Hematopoietic multipotent progenitor cell treated with erythropoietin and hydrocortisone succinate and interleukin-3 and kit ligand, for 17 days (in vitro differentiated cells): ENCODE measurements around the gene WDR82.

ENCODE experiments used
- DNase-seq: peaks from one replicate; pipeline ENCODE4 v3.0.0-alpha.2; 2015; ENCODE audit warnings: low spot score

The WDR82 gene

DNA sequence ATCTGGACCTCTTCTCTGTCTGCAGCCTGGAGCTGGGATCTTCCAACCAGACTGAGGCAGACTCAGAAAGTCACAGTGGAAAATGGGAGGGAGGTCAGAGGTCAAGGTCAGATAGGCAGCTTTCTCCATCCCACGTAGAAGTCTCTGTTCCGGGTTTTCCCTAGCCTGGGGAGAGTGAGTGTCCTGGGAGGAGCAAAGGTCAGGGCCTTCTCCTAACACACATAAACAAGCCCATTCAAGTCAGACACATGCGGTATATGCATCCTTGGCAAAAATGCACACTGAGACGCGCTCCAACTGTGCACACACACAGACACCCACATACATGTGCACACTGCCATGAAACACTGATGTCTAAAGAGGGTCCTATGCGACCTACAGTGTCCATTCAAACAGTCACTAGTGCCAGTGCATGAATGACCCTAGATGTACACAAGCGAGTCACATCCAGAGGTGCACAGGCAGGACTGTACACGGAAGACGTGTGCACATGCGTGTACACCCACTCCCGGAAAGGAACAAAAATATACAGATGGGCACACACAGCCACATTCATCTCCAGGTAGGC is 40.2 kb downstream of the WDR82 start:
- peak; percentile 18 for DNase-seq

DNA sequence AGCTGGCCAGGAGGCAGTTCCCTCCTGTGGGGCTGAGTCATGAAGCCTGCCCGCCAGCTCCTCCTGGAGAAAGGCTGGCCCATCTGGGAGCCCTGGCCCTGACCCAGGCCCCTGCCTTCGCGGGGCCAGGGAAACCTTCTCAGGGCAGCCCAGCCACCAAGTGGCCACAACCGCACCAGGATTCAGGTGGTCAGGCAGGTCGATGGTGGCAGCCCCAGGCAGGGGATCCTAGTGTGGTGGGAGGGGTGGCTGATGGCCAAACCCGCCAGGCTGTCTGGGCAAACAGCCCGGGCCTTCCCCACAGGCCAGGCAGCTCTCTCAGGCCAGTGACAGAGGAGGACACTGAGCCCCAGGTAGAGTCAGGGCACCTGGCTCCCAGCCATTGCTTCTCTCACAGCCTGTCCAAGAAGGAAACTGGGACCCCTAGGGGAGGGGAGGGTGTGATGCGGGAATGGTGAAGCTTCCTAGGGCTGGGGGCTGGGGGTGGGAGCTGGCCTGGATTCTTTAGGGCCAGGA is 40.7 kb downstream of the WDR82 start:
- DNase-seq: no peak

DNA sequence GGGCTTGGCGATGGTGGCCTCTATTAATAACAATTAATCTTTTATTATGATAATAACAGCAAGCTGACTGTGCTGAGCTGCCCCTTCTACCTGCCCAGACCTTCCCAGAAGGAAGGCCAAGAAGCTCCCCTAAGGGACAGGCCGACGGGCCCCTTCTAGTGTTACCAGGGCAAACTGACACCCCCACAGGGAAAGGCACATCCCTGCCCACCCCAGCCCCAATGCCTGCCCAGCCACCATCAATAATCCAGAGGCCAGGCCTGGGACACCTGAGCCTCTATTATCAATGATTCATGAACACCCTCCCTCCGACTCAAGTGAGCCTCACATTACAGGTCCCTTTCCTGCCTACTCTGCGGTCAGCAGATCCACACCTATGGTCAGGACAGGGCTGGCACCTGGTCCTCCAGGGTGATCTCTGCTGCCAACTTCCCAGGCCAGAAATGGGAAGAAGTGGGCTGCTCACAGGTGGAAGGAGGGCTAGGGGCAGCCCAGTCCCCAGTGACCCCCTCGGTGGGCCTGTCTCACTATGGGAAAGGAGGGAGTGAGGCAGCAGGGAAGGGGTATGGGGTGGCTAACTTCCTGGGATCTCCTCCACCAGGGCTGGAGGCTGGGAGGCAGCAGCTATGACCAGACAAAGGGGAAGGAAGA is 41.3 kb downstream of the WDR82 start:
- no peak for DNase-seq

DNA sequence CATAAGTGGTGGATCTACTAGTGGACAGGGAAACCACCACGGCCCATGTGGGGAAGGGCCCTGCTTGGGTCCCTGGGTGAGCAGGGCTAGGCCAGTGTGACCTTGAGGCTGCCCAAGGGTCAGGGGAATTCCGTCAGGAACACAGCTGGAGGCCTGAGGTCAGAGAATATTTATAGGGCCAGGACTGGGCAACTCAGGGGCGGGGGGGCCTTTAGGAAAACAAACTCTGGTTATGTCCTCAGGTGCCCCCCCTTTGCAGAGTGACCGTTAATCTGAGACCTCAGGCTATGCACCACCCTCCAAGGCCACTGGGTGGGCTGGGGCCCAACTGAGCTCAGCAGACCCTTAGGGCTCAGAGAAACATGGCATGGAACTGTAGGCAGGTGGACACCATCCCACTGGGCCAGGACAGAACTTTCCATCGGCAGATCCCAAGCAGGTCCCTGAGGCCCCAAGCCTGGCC is 42.0 kb downstream of the WDR82 start:
- DNase-seq: no peak

DNA sequence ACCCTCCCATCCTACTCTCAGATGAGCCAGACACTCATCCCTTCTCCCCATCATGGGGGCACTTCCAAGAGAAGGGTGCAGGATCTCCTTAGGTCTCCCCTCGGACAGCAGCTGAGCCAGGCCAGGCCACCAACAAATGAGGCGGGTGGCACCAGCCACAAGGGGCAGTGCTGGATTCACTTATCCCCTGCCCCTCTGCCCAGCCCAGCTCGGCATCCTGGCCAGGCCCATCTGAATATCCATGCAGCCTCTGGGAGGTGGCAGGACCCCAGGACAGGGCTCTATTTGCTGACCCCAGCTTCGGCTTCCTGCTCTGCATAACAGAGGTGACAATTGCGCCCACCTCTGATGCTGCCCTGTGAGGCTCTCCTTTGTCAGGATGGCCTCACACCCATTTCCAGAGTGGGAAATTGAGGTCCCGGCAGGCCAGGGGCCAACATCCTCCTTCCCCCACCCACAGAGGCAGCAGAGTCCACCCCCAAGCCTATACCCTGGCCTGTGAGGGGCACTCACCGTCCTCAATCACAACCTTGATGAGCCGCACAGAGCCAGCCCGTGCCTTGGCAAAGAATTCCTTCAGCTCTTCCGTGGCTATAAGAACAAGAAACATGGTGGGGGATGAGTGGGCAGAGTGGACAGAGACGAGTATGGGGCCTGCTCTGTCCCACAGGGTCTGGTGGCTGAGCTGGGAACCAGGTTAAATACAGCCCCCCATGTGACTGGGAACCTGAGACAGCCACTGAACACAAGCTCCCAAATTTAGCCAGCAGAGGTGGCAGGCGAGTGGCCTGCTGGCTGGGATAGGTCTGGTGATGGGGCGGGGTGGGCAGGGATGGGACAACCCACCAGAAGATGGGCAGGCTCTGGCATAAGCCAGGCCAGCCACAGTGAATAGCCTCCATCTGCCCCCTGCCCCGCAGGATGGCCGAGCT is 43.7 kb downstream of the WDR82 start:
- DNase-seq: no peak

DNA sequence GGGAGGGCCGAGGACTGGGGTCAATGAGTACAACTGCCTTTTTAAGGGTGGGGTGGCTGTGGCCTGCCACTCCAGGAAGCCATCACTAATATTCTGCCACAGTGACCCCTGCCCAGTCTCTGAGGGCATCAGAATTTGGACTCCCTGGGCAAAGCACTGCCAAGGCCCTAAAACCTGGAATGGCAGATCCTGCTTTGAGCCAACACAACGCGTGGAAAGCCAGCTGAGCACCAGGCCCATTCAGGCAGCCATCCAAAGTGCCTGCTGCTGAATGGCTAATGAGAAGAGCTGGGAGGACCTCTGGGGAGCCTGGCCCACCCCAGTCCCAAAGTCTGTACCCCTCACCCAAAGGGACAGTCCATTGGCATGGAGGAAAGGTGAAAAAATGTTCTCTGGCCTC is 44.5 kb downstream of the WDR82 start:
- DNase-seq: no peak

DNA sequence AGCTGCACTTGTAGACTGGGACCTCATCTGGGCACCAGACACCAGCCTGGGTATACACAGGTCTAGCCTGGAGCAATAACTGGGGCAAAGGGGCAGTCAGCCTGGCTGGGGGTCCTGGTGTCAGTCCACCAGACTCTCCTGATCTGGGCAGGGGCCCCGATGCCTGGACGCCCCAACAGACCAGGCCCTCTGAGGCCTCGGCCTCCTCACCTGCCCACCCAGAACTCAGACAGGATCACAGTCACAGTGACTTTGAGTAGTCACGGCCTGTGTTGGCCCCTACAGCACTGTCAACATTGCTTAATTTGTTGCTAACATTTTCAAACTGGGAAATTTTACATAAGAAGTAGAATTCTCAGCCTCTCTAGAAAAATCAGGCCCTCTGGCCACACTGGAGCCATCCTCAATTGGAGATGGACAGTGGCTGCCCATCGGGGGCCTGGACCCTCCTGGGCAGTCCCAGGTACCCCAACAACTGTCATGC is 45.3 kb downstream of the WDR82 start:
- DNase-seq: no peak

DNA sequence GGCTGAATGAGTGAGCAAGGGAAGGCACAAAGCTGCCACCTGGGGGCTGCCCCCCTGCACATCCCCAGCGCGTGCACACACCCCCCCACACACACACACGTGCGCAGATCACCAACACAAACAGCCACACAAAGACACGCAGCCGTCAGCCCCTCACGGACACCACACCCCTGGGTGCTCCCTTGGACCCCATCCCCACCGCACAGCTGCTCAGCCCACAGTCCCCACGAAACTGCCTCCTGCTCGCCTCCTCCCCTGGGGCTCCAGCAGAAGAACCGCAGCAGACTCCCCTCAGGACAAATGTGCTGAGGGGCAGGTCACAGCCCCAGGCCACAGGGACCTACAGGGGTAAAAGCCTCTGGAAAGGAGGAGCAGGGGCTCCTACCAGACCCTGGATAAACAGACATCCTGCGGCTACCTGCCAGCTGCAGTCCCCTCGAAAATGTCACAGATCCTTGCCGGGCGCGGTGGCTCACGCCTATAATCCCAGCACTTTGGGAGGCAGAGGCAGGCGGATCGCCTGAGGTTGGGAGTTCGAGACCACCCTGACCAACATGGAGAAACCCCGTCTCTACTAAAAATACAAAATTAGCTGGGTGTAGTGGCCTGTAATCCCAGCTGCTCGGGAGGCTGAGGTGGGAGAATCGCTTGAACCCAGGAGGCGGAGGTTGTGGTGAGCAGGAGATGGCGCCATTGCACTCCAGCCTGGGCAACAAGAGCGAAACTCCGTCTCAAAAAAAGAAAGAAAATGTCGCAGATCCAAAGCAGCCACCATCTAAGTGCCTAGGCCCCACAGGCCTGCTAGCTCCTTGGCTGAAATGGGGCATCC is 46.0 kb downstream of the WDR82 start:
- no peak for DNase-seq

DNA sequence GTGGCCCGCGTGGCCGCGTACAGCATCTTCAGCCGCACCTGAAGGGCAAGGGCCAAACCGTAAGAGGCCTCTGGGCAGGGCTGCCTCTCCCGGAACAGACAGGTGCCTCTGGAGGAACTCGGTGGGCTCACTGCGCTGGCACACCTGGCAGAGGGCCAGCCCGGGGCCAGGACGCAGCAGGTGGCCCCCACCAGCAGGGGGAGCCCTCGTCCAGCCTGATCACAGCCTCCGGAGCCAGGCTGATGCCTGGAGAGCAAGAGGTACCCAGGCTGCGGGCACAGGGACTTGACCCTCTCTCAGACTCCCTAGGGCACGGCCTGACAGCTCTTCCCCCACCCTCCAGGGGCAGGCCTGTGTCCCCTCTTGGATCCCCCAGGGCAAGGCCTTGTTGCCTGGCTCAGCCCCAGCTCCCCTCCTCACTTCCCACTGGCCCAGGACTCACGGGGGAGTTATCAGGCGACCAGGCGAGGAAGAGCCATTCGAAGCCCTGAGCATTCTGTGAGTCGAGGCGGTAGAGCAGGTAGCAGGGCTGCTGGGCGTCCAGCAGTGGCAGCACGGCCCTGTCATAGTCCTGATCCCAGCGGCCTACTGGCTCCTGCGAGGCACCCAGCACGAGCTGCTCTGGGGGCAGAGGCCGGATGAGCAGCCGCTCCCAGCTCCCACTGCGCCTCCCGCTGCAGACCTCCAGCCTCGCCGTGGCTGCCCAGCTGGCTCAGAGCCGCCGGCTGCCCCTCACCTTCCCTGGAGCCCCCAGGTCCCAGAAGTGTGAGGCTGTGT is 46.8 kb downstream of the WDR82 start:
- peak; percentile 91 for DNase-seq

DNA sequence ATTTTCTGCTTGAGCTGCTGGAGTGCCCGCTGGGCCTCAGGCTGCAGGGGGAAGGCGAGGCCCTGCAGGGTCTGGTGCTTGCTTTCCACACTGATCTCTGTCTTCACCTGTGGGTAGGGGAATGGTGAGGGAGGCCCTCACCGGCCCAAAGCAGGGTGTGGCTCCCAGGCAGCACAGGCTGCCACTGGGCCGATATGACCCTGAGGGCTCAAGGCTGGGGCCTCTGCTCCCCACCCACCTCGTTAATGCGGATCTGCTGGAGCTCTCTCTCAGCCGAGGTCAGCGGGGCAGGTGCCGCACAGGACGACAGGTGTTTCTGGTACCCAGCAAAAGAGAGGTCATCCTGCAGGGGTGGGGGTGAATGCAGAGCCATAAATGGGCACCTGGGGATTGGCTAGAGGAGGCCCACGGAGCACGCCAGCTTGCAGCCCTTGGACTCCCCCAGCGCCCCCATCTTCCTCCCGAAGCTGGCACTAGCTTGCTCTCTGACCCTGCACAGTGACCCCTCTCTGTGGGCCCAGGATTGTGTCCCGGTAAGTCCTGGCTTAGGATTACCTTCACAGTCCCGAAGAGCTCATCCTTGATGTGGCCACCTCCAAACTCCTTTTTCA is 47.5 kb downstream of the WDR82 start:
- no peak for DNase-seq

DNA sequence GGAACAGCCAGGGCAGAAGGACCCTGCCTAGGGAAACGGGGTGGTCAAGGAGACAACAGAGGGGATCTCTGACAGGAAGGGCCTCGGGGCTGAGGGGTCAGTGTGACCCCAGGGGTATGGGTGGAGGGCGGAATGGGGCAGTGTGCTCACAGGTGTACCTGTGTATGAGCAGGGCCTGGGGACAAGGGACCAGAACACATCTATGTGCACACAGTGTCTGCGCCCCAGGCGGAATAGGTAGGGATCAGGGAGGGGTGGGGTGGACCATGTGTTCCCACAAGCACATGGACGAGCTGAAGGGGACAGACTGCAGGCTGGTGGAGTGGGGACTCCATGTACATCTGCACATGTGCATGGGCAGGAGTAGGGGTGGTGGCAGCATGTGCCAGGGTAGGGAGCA is 48.0 kb downstream of the WDR82 start:
- DNase-seq: no peak

DNA sequence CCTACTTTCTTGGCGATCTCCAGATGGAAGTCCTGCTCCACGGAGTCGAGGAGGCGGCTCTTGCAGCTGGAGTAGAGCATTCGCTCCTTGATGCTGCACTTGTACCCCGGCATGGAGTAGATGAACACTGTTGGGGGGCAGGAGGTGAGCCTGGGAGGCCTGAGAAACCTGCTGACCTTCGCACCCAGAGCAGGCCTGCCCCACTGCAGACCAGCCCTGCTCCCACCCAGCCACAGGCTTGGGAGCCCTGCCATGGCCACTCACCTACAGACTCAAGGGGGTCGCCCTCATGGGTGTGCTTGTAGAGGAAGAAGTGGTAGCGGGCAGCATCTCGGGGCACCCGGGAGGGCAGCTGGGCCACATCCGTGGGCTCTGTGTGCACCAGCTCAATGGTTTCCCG is 48.8 kb downstream of the WDR82 start:
- no peak for DNase-seq

DNA sequence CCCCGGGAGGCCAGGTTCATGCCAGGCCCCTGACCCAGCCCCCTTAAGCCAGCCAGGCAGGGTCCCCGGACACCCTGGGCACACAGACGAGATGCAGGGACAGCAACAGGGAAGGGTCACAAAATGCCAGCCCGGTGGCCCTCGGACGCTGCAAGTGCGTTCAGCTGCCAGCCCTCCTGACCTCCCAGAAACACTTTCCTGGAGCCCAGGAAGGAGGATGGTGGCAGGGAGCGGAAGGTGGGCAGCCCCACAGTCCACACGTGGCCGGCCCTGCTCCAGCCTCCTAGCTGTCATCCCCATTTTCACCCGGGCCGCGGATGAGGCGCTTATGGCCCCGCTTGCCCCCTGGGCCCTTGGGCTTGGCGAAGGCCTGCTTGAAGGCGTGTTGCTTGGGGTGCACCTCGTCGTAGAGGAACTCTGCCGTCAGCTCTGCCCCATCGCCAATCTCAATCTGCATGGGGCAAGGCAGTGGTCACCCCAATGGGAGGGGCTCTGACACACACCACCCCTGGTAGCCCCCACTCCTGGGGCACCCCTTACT is 49.6 kb downstream of the WDR82 start:
- no peak for DNase-seq

DNA sequence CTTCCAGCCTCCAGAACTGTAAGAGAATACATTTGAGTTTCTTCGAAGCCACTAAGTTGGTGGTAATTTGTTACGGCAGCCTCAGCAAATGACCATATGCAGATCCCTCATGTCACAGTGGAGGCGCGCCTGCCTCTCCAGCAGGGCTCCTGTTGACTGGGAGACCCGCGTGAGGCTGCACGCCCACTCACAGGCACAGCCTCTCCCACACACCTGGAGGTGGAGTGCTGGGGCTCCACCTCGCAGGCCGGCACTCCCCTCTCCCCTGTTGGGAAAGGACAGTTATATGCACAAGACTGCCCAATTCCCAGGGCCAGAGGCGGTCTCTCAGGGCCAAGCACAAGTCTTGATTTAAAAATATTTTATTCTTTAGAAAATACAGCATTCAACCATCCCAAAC is 50.2 kb downstream of the WDR82 start:
- DNase-seq: no peak

DNA sequence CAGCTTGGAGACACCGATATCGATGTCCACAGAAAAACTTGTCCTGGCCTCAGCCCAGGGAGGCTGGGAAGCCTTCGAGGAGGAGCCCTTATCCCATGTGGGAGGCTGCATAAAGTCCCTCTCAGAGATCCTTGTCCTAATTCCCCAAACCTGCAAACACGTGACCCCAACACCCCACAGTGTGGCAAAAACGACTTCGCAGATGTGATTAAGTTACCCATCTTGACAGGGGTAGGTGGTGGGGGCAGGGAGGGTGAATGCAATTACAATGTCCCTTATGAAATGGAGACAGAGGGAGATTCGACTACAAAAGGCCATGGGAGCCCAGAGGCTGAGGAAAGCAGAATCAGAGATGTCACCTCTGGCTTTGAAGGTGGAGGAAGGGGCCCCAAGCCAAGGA is 50.7 kb downstream of the WDR82 start:
- no peak for DNase-seq

DNA sequence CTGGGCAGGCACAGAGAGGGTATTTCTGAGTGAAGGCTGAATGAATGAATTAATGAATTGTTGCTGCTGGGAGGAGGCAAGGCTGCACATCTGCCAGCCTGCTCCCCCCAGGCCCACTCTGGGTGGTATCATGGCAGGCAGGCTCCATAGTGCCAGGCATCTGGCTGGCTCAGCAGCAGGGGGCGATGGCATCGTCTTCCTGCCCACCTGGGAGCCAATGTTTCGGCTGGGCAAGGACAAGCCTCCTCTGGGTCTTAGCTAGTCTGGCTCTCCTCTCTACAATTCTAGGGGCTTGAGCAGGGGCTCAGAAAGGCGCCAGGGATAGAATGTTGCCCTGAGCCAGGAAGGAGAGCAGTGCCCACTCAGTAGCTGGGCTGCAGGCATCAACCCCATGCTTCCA is 51.3 kb downstream of the WDR82 start:
- DNase-seq: no peak

DNA sequence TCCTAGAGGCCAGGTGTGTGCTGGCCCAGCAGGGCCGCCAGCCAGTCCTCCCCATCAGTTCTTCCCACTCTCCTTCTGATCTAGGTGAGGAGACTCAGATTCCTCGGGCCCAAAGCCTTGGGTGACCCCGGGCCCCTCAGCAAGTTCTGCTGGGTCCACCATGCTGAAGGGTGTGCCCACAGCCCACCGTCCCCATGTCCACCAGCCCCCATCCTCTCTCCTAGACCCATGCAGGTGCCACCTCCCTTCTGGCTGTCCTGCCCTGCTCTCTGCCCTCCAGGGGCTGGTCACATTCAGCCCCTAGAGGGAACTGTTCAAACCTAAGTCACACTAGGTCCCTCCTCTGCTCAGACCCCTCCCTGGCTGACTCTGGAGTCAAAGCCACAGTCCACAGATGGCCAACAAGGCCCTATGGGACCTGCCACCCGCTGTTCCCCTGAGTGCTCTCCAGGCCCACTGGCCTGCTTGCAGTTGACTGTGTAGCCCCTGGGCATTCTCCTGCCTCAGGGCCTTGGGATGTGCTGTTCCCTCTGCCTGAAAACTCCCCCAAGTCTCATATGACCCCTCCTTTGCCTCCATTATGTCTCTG is 52.1 kb downstream of the WDR82 start:
- DNase-seq: no peak

DNA sequence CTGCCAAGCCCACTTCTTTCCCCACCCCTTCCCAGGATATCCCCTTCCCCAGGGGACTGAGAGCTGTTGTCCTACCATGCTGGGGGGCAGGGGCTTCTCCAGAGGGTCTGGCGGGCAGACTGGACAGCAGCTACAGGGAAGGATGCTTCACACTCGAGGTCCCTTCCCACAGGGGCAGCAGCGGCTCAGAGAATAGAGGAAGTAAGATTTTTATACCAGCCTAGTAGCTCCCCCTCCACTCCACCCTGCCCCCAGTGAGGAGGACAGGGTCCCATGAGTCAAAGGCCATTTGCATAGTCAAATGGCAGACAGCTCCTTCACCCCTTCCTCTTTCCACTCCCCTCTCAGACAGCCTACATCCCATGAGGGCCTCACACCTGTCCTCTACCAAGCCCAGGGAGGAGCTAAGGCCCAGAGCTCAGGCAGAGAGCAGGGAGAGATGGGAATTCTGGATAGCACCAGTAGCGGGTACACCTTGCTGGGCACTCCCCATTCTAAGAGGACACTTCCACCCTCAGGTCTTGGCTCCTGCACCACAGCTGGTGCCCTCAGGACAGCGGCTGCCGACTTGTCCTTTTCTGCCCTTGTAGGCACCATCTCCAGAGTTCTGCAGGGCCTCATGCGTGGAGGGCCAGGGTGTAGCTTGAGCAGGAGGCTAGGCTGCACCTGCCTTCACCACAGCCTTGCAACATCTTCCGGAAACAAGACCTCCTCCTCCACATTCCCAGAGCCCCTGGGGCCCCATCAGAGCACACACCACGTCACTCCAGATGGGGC is 52.8 kb downstream of the WDR82 start, which contains the start of gene TLR9:
TSS of gene TLR9 (minus strand) at position 194 of the 777 bp plus-strand sequence. CDS start at position 78, 116 bp downstream.
- DNase-seq: no peak
